Right atrium auricular region (tissue), 2 donors: ENCODE measurements around the gene FCRLB. TPM values are rescaled to one million over a fixed set of nuclear protein-coding genes. Genes with fewer than 3 reads are reported as not detected.

ENCODE experiments used
- DNase-seq: peaks from one replicate; pipeline ENCODE4 v3.0.0-alpha.2; 2019; ENCODE audit warnings: low spot score
- H3K27ac ChIP-seq, 2 donors: fragments of 200-600 bp; sonication (generic); 1 replicate in 1 of 2; 2 replicates in 1 of 2; pipeline ENCODE4 v1.5.1; 2016 to 2019
- H3K27me3 ChIP-seq, 2 donors: fragments of 200-600 bp; sonication (generic); one replicate each; pipeline versions ENCODE4 v1.5.1 to v1.6.0; 2017 to 2019
- H3K36me3 ChIP-seq: fragments of 200-600 bp; sonication (generic); one replicate; pipeline ENCODE4 v1.5.1; 2016
- H3K4me1 ChIP-seq, 2 donors: fragments of 200-600 bp; sonication (generic); one replicate each; pipeline versions ENCODE4 v1.5.1 to v1.6.0; 2017 to 2019
- H3K4me3 ChIP-seq, 2 donors: fragments of 200-600 bp; sonication (generic); 1 replicate in 1 of 2; 2 replicates in 1 of 2; pipeline ENCODE4 v1.5.1; 2017 to 2019; ENCODE audit warnings: mild to moderate bottlenecking in 1 of 2, moderate library complexity in 1 of 2
- H3K9me3 ChIP-seq, 2 donors: fragments of 200-600 bp; sonication (generic); one replicate each; pipeline ENCODE4 v1.5.1; 2019
- total RNA-seq, 2 donors: library from RNA; depleted of rRNA; stranded (reverse); fragments of >200 nt; gene quantifications; one replicate each; pipeline ENCODE4 v1.1.0, GENCODE V29; 2016
- TF ChIP-seq, protein P1 (sequence below), 2 donors: fragments of 200-600 bp; sonication (generic); IDR thresholded peaks; one replicate each; pipeline ENCODE4 v1.5.1; 2019; ENCODE audit warnings: antibody characterized with exemption in 2 of 2

Gene FCRLB
- total RNA-seq, 2 donors from 2014 or later, result 0.20 to 0.63 TPM

DNA sequence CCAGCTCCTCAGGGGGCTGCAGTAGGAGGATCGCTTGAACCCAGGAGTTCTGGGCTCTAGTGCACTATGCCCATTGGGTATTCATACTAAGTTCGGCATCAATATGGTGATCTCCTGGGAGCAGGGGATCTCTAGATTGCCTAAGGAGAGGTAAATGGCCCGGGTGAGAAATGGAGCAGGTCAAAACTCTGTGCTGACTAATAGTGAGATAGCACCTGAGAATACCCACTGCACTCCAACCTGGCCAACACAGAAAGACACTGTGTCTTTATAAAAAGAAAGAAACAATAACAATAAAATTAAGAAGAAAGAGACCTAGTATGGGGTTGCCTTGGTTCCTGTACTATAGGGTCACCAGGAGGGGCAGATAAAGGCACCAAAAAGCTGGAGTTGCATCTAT is 14.5 kb downstream of the FCRLB start:
- Histone ChIP-seq H3K4me1 (no peaks in the 10 kb centered on the region), H3K9me3 (no peaks in the 10 kb centered on the region), H3K36me3 (no peaks in the 10 kb centered on the region), H3K27ac (no peak overlapping the region), H3K27me3 (no peaks in the 10 kb centered on the region), H3K4me3 (no peak overlapping the region)
- no peak for DNase-seq
- TF ChIP-seq, protein P1, sequence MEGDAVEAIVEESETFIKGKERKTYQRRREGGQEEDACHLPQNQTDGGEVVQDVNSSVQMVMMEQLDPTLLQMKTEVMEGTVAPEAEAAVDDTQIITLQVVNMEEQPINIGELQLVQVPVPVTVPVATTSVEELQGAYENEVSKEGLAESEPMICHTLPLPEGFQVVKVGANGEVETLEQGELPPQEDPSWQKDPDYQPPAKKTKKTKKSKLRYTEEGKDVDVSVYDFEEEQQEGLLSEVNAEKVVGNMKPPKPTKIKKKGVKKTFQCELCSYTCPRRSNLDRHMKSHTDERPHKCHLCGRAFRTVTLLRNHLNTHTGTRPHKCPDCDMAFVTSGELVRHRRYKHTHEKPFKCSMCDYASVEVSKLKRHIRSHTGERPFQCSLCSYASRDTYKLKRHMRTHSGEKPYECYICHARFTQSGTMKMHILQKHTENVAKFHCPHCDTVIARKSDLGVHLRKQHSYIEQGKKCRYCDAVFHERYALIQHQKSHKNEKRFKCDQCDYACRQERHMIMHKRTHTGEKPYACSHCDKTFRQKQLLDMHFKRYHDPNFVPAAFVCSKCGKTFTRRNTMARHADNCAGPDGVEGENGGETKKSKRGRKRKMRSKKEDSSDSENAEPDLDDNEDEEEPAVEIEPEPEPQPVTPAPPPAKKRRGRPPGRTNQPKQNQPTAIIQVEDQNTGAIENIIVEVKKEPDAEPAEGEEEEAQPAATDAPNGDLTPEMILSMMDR (IDR thresholded peaks at IDR 0.05), result no peak

DNA sequence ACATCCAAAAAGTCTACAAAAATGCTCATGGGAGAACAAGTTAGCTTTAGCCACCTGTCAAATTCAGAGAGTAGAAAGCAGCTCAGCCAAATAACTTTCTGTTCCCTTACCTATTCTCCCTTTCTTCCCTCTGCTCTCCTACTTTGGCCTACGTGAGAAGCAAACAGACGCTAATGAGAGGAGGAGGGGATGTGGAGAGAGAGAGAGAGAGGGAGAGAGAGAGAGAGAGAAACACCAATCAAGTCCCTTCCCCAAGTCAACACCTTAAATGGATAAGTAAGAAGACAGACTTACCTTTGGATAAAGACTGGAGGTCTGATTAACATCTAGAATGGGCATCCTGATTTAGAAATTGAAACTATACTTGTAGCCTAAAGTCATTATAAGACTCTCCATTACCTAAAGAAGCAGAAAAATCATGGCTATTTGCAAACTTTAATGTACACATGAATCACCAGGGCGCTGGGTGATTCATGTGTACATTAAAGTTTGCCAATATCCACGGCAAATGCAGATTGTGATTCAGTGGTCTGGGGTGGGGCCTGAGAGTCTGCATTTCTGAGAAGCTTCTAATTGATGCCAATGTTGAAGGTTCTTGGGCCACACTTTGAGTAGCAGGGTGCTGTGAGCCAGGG is 15.1 kb downstream of the FCRLB start:
- H3K4me1 ChIP-seq, result no peaks in the 10 kb centered on the region
- TF ChIP-seq, protein P1 (IDR thresholded peaks at IDR 0.05), result no peak

DNA sequence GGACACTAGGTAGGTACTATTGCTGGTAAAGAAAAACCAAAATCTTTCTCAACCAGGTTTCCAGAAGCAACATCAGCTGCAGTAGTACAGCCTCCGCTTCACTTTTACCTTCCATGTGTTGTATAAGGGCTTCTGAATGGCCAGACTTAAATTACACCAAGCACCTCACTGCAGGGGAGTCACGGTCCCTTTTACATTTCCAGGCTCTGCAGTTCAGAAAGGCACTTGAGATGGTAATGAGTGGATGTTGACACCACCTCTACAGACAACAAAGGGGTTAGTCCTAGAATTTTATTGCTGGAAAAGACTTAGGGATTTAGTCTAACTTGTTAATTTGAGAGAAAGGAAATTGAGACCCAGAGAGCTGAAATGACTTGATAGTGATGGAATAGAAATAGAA is 16.3 kb downstream of the FCRLB start:
- TF ChIP-seq, protein P1 (IDR thresholded peaks at IDR 0.05), result no peak
- DNase-seq, result no peak
- H3K27me3 ChIP-seq, result no peaks in the 10 kb centered on the region
- no peak overlapping the region for H3K27ac ChIP-seq
- H3K36me3 ChIP-seq, result no peaks in the 10 kb centered on the region
- H3K9me3 ChIP-seq, result no peaks in the 10 kb centered on the region
- no peak overlapping the region for H3K4me3 ChIP-seq
- H3K4me1 ChIP-seq, result no peaks in the 10 kb centered on the region

More for the DNA sequence above, 15.1 kb downstream of the FCRLB start:
- Histone ChIP-seq H3K27ac (no peak overlapping the region), H3K4me3 (no peak overlapping the region), H3K27me3 (no peaks in the 10 kb centered on the region), H3K9me3 (no peaks in the 10 kb centered on the region), H3K36me3 (no peaks in the 10 kb centered on the region)
- no peak for DNase-seq

DNA sequence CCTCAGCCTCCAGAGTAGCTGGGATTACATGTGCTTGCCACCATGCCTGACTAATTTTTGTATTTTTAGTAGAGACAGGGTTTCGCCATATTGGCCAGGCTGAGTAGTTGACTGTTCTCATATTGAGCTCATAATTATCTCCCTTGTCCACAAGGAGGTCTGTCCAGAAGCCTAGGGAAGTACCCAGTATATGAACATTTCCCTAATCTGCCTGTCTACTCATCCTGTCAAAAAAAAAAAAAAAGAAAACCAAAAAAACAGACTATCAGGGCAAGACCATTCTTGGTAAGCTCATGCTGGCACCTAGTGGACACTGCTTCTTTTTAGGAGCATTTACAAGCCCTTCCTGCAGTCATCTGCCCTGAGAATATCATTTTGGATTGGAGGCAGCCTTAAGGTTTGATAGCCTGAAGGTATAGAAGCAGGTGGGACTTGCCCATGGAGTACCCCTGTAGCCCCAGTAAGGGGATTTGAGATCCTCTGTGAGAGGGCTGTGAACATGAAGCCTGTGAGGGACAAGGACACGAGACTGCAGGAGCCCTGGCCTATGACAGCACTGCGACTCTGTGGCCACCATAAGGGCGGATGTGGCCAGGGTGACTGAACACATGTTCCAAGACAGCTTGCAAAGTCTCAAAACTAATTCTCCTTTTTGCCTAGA is 17.4 kb downstream of the FCRLB start:
- peak; percentile 69 for DNase-seq
- H3K27ac ChIP-seq, result peak overlapping the region in 1 of 2 donors; percentile 3
- no peaks in the 10 kb centered on the region for H3K27me3 ChIP-seq
- H3K4me3 ChIP-seq, result no peak overlapping the region
- H3K4me1 ChIP-seq, result no peaks in the 10 kb centered on the region
- H3K36me3 ChIP-seq, result no peaks in the 10 kb centered on the region
- TF ChIP-seq, protein P1 (IDR thresholded peaks at IDR 0.05), result peak in 1 of 2 donors; percentile 45
- no peaks in the 10 kb centered on the region for H3K9me3 ChIP-seq

DNA sequence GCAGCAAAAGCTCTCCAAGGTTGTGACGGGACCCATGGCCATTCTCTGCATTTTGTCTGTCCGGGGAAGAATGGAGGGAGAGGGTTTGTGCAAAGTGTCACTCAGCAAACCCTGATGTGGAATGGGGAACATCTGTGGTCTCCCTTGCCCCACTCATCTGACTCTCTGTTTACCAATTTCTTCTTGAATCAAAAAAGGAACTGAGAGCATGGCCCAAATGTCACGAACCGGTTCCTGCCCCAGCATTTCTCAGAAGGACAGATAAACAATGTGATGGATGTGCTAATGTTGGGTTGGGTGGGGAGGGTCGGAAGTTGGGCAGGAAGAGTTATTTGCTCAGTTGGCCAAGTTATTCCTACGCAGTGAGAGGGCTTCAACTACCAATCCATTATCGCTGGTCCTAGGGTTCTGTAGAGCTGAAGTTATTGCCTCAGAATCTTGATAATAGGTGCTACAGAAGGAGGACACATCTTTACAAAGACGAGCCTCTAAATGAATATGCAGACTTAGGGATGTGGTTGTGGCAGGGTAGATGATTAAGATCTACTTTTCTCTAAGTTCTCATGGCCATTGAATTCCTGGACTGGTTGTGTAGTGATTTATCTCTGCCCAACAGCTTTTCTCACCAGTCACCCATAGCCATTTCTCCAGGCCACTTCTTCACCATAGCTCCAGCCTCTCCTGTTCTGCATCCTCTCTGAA is 18.7 kb downstream of the FCRLB start:
- Histone ChIP-seq H3K4me3 (no peak overlapping the region), H3K27ac (peak overlapping the region in 1 of 2 donors; percentile 3), H3K36me3 (no peaks in the 10 kb centered on the region), H3K27me3 (no peaks in the 10 kb centered on the region), H3K9me3 (no peaks in the 10 kb centered on the region), H3K4me1 (no peaks in the 10 kb centered on the region)
- DNase-seq, result peak; percentile 61
- TF ChIP-seq, protein P1 (IDR thresholded peaks at IDR 0.05), result no peak
